HEK293T (cell line): Measurements from ENCODE around the gene SLC40A1.
"Not testable (repeated sequence)": the region's sequence is repeated elsewhere in the genome, so short reads cannot be mapped to it uniquely, and the experiment has no call there.

Source experiments
- CTCF ChIA-PET: fragments of 350-600 bp; formaldehyde crosslinking; extraction: SDS; loops from one replicate; lab custom pipeline; 2021; ENCODE audit warnings: antibody characterized with exemption, inconsistent platforms; lab: Yijun Ruan, JAX
- POLR2A ChIA-PET: fragments of 350-600 bp; formaldehyde crosslinking; extraction: SDS; loops from one replicate; lab custom pipeline; 2020; ENCODE audit warnings: antibody characterized with exemption, inconsistent platforms; lab: Yijun Ruan, JAX
- DNase-seq: peaks from one replicate; pipeline ENCODE4 v3.0.0; 2012; ENCODE audit warnings: mixed read lengths; ENCODE audit errors: extremely low spot score
- ARNT ChIP-seq: fragments of 450-650 bp; IDR thresholded peaks from 2 replicates; pipeline ENCODE4 v1.6.1; 2017; ENCODE audit warnings: mild to moderate bottlenecking
- BHLHE40 ChIP-seq: fragments of 450-650 bp; IDR thresholded peaks from 2 replicates; pipeline ENCODE4 v1.6.1; 2016; ENCODE audit warnings: mild to moderate bottlenecking, moderate library complexity, borderline replicate concordance
- CTBP1 ChIP-seq: fragments of 450-650 bp; IDR thresholded peaks from 2 replicates; pipeline ENCODE4 v1.6.1; 2016; ENCODE audit warnings: borderline replicate concordance
- ELF4 ChIP-seq: fragments of 450-650 bp; IDR thresholded peaks from 2 replicates; pipeline ENCODE4 v1.6.1; 2017; ENCODE audit warnings: antibody characterized with exemption
- FOXA1 ChIP-seq: fragments of 450-650 bp; IDR thresholded peaks from 2 replicates; pipeline ENCODE4 v1.6.1; 2016; ENCODE audit warnings: mild to moderate bottlenecking
- FOXK2 ChIP-seq: fragments of 450-650 bp; IDR thresholded peaks from 2 replicates; pipeline ENCODE4 v1.6.1; 2016; ENCODE audit warnings: mild to moderate bottlenecking
- FOXM1 ChIP-seq: fragments of 450-650 bp; IDR thresholded peaks from 2 replicates; pipeline ENCODE4 v1.6.1; 2017; ENCODE audit warnings: mild to moderate bottlenecking, borderline replicate concordance
- HDGF ChIP-seq: fragments of 450-650 bp; IDR thresholded peaks from 2 replicates; pipeline ENCODE4 v1.6.1; 2017; ENCODE audit warnings: antibody characterized with exemption, borderline replicate concordance
- L3MBTL2 ChIP-seq: fragments of 450-650 bp; conservative IDR thresholded peaks from 2 replicates; pipeline ENCODE4 v1.6.1; 2016; ENCODE audit warnings: mild to moderate bottlenecking
- LEF1 ChIP-seq: fragments of 450-650 bp; IDR thresholded peaks from 2 replicates; pipeline ENCODE4 v1.6.1; 2017; ENCODE audit warnings: mild to moderate bottlenecking, borderline replicate concordance
- NFRKB ChIP-seq: fragments of 450-650 bp; IDR thresholded peaks from 2 replicates; pipeline ENCODE4 v1.6.1; 2016; ENCODE audit warnings: mild to moderate bottlenecking, moderate library complexity
- SP1 ChIP-seq: fragments of 450-650 bp; IDR thresholded peaks from 2 replicates; pipeline ENCODE4 v1.6.1; 2017
- SUZ12 ChIP-seq: fragments of 450-650 bp; IDR thresholded peaks from 2 replicates; pipeline ENCODE4 v1.6.1; 2016; ENCODE audit warnings: mild to moderate bottlenecking
- TARDBP ChIP-seq: fragments of 450-650 bp; IDR thresholded peaks from 2 replicates; pipeline ENCODE4 v1.6.1; 2016
- ZNF384 ChIP-seq: fragments of 450-650 bp; IDR thresholded peaks from 2 replicates; pipeline ENCODE4 v1.6.1; 2016
- TF ChIP-seq, protein P1 (sequence below): fragments of 450-650 bp; IDR thresholded peaks from 2 replicates; pipeline ENCODE4 v1.6.1; 2016

The SLC40A1 gene

DNA sequence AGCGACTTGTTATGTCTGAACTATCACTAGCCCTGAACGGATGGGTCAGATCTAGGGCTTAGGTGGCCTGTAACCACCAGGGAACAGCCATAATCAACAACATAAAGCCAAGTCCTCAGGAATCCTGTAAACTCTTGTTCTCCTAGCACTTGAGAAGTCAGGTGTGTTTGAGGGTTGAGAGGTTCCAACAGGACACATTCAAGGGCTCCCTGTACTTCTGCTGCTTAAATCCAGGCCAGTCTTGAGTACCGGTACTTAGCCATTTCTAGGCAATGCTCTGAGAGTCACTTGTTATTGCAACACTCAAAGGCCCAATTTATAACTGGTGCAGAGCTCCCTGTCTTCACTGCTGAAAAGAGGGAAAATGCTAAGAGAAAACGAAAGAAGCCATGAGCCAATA lies 21.6 kb upstream of the SLC40A1 start:
- no peak for DNase-seq
- CTCF ChIA-PET = no interaction called here
- POLR2A ChIA-PET = no interaction called here
- no peak for TF ChIP-seq FOXA1
- TF ChIP-seq, protein P1, sequence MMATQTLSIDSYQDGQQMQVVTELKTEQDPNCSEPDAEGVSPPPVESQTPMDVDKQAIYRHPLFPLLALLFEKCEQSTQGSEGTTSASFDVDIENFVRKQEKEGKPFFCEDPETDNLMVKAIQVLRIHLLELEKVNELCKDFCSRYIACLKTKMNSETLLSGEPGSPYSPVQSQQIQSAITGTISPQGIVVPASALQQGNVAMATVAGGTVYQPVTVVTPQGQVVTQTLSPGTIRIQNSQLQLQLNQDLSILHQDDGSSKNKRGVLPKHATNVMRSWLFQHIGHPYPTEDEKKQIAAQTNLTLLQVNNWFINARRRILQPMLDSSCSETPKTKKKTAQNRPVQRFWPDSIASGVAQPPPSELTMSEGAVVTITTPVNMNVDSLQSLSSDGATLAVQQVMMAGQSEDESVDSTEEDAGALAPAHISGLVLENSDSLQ = no peak
- no peak for TF ChIP-seq HDGF
- TF ChIP-seq ZNF384 = no peak
- TF ChIP-seq ARNT = no peak

DNA sequence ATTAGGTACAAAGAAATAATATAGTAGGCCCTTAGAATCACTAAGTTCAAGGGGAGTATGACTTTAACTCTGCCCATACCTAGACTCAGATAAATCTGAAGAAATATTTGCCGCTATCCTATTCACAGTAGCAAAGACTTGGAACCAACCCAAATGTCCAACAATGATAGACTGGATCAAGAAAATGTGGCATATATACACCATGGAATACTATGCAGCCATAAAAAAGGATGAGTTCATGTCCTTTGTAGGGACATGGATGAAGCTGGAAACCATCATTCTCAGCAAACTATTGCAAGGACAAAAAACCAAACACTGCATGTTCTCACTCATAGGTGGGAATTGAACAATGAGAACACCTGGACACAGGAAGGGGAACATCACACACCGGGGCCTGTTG lies 21.1 kb upstream of the SLC40A1 start:
- DNase-seq, POLR2A ChIA-PET, CTCF ChIA-PET: not testable (repeated sequence)

DNA sequence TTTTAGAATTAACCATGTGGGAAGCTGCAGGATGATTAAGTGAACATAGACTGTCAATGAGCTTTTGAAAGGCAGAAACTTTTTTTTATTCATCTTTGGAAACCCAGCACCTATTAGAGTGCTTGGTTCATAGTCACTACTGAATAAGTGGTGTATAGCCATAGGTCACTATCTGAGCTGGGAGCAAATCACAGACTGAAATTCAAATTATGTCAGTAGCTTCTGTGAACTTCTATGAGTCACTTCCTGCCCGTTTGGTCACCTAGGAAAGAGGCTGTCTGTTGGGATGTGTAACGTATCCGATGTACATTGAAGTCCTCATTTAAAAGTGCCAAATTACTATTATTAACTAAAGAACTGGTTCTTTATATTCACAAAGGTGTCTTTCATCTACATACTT lies 20.5 kb upstream of the SLC40A1 start:
- TF ChIP-seq CTBP1 = no peak
- no peak for TF ChIP-seq FOXM1
- TF ChIP-seq TARDBP = no peak
- no peak for TF ChIP-seq FOXK2
- no peak for TF ChIP-seq LEF1
- no peak for TF ChIP-seq BHLHE40
- TF ChIP-seq, protein P1 = no peak
- TF ChIP-seq SP1 = no peak
- TF ChIP-seq HDGF = no peak
- no peak for TF ChIP-seq ZNF384
- TF ChIP-seq NFRKB = no peak
- no peak for TF ChIP-seq ELF4
- no peak for TF ChIP-seq L3MBTL2
- TF ChIP-seq ARNT = no peak
- no peak for TF ChIP-seq FOXA1
- POLR2A ChIA-PET = interaction anchor here (0.9 kb wide), 1 partner anchor 21 kb away, joined by 3 read pairs; the partner anchor contains the start of gene SLC40A1

DNA sequence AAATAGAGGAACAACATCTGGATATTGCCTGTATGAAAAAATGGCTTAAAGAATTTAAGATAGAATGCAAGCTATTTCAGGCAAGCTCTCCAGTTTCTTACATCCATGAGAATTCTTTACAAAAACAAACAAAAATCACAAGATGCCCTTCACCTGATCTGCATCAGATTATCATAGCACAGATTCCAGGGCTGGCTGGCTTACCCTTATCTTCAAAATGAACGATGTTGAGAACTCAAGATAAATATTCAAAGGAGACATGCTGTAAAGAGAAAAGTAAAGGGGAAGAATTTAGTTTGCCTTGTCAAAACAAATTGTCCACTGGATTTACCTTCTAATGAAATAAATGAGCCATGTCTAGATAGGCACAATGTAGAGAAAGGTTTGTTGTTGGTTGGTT lies 18.7 kb upstream of the SLC40A1 start:
- POLR2A ChIA-PET = interaction anchor here (0.7 kb wide), 1 partner anchor 19 kb away, joined by 5 read pairs; the partner anchor contains the start of gene SLC40A1
- TF ChIP-seq SP1 (no peak), HDGF (no peak), ARNT (no peak), ZNF384 (no peak), FOXK2 (no peak), TARDBP (no peak), CTBP1 (no peak), ELF4 (no peak), NFRKB (no peak), L3MBTL2 (no peak), FOXA1 (no peak), BHLHE40 (no peak), LEF1 (no peak), SUZ12 (no peak), FOXM1 (no peak)
- TF ChIP-seq, protein P1 = no peak
- CTCF ChIA-PET = no interaction called here
- no peak for DNase-seq

More for the DNA sequence above, 20.5 kb upstream of the SLC40A1 start:
- DNase-seq = no peak
- CTCF ChIA-PET = no interaction called here

DNA sequence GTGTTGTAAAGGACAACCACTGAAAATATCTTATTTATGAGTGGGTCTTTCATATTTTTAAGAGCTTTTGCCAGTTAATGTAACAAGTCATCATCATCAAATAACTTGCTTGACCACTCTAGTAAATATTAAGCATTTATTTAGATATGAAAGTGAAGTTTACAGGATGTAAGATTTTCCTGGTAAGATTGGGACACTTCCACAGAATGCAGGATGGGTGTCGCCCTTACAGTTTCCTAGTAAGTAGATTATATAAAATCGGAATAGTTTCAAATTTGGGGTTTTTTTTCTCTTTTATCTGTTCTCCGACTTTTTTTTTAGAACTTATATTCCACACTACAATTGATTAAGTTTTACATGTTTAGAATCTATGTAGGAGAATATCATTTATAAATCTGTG lies 14.8 kb upstream of the SLC40A1 start:
- TF ChIP-seq ELF4 (no peak), ZNF384 (no peak), BHLHE40 (no peak), SUZ12 (no peak), TARDBP (no peak), SP1 (no peak), NFRKB (no peak)
- TF ChIP-seq, protein P1 = no peak
- no peak for DNase-seq
- ChIA-PET POLR2A (no interaction called here), CTCF (no interaction called here)

DNA sequence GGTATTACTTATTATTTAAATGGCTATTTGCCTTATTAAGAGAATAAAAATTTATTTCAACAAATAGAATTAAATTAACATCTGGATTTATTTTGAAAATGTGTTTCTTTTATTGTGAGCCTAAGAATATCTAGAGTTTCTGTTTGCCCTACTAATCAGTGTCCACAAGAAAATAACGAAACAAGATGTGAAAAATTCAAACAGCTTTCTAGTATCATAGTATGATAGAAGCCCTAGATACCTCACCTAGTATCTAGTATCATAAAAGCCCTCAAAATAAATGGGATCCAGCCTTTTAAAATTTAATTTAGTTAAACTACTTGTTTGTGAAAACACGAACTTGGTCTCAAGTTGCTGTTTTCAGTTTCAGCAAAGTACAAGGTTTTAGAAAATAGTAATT lies 13.7 kb upstream of the SLC40A1 start:
- TF ChIP-seq HDGF = no peak
- no peak for TF ChIP-seq SUZ12
- TF ChIP-seq, protein P1 = no peak
- no peak for TF ChIP-seq FOXK2
- TF ChIP-seq ARNT = no peak
- no peak for TF ChIP-seq ELF4
- no peak for TF ChIP-seq SP1
- TF ChIP-seq ZNF384 = no peak
- POLR2A ChIA-PET = interaction anchor here (1.0 kb wide), 1 partner anchor 14 kb away, joined by 4 read pairs; the partner anchor contains the start of gene SLC40A1
- CTCF ChIA-PET = no interaction called here
- DNase-seq = no peak
